IMR-90 (cell line): ENCODE measurements around the gene LRRC73. TPM values are rescaled to one million over a fixed set of nuclear protein-coding genes. Genes with fewer than 3 reads are reported as not detected.

Source experiments
- ATAC-seq: fragments of 200-7000 bp; cut with Tn5 transposase; 2 replicates; pipeline ENCODE4 v1.9.1; 2020; ENCODE audit warnings: low read depth, mild to moderate bottlenecking, moderate library complexity
- BruUV-seq: library from RNA; stranded (reverse); fragments of 400-500 nt; replicated peaks from 2 replicates; lab custom pipeline; 2021; lab: Mats Ljungman, UMichigan
- CTCF ChIA-PET: fragments of 300-600 bp; formaldehyde crosslinking; extraction: SDS; loops from one replicate; lab custom pipeline; 2021; ENCODE audit warnings: antibody characterized with exemption; lab: Yijun Ruan, JAX
- POLR2A ChIA-PET: fragments of 300-600 bp; sonication (Branson Sonifier 250); formaldehyde crosslinking; loops from one replicate; lab custom pipeline; 2022; ENCODE audit warnings: antibody characterized with exemption; ENCODE audit not compliant: unreplicated experiment; lab: Charles Lee
- DNase-seq: peaks from one replicate; pipeline ENCODE4 v3.0.0; 2013
- H2AFZ ChIP-seq: replicated peaks from 2 replicates; pipeline ENCODE3; 2013; ENCODE audit warnings: low read length, mild to moderate bottlenecking; ENCODE audit not compliant: poor library complexity
- H2AK5ac ChIP-seq: 2 replicates; pipeline ENCODE4 v1.6.1; 2013; ENCODE audit warnings: low read depth, low read length, inconsistent platforms
- H2AK9ac ChIP-seq: replicated peaks from 2 replicates; pipeline ENCODE3; 2013; ENCODE audit warnings: mild to moderate bottlenecking, low read depth, low read length, moderate library complexity; ENCODE audit not compliant: poor library complexity
- H2BK120ac ChIP-seq: 2 replicates; pipeline ENCODE4 v1.6.1; 2013; ENCODE audit warnings: low read depth, low read length, inconsistent platforms
- H2BK15ac ChIP-seq: 3 replicates; pipeline ENCODE4 v1.6.1; 2013; ENCODE audit warnings: low read depth, low read length, inconsistent platforms
- H2BK20ac ChIP-seq: 2 replicates; pipeline ENCODE4 v1.6.1; 2013; ENCODE audit warnings: low read depth, mild to moderate bottlenecking, inconsistent platforms, low read length, moderate library complexity
- H2BK5ac ChIP-seq: 2 replicates; pipeline ENCODE4 v1.6.1; 2013; ENCODE audit warnings: mild to moderate bottlenecking, low read depth, low read length, inconsistent platforms; ENCODE audit not compliant: poor library complexity, severe bottlenecking
- H3K14ac ChIP-seq: replicated peaks from 2 replicates; pipeline ENCODE4 v1.6.1; 2013; ENCODE audit warnings: low read depth, low read length, inconsistent platforms
- H3K18ac ChIP-seq: 2 replicates; pipeline ENCODE4 v1.6.1; 2013; ENCODE audit warnings: low read depth, low read length, control low read depth
- H3K23ac ChIP-seq: 2 replicates; pipeline ENCODE4 v1.6.1; 2013; ENCODE audit warnings: low read depth, low read length, inconsistent platforms
- H3K27ac ChIP-seq: 2 replicates; pipeline ENCODE4 v1.5.1; 2013; ENCODE audit warnings: mild to moderate bottlenecking, control low read depth, low read length; ENCODE audit not compliant: insufficient read depth
- H3K27me3 ChIP-seq: 2 replicates; pipeline ENCODE4 v1.6.1; 2013; ENCODE audit warnings: low read length; ENCODE audit not compliant: control insufficient read depth, insufficient read depth
- H3K36me3 ChIP-seq: 2 replicates; pipeline ENCODE4 v1.6.1; 2013; ENCODE audit warnings: low read length, mixed read lengths; ENCODE audit not compliant: control insufficient read depth, insufficient read depth
- H3K4ac ChIP-seq: 2 replicates; pipeline ENCODE4 v1.6.1; 2013; ENCODE audit warnings: low read depth, low read length, inconsistent platforms
- H3K4me1 ChIP-seq: 2 replicates; pipeline ENCODE4 v1.6.1; 2013; ENCODE audit warnings: low read length, mixed read lengths; ENCODE audit not compliant: control insufficient read depth, insufficient read depth
- H3K4me2 ChIP-seq: 2 replicates; pipeline ENCODE4 v1.6.1; 2013; ENCODE audit warnings: low read depth, mild to moderate bottlenecking, control low read depth, low read length, moderate library complexity
- H3K4me3 ChIP-seq: 2 replicates; pipeline ENCODE4 v1.5.1; 2013; ENCODE audit warnings: low read depth, mild to moderate bottlenecking, control low read depth, low read length, moderate library complexity; ENCODE audit not compliant: insufficient read depth
- H3K56ac ChIP-seq: 2 replicates; pipeline ENCODE4 v1.6.1; 2013; ENCODE audit warnings: low read length, inconsistent platforms; ENCODE audit not compliant: insufficient read depth; ENCODE audit errors: extremely low read depth
- H3K79me1 ChIP-seq, 2 experiments: 2 replicates each; pipeline ENCODE4 v1.6.1; 2013; ENCODE audit warnings: low read length in 2 of 2, inconsistent platforms in 1 of 2, low read depth in 1 of 2
- H3K9ac ChIP-seq: 2 replicates; pipeline ENCODE4 v1.6.1; 2013; ENCODE audit warnings: low read depth, low read length, control low read depth
- H3K9me1 ChIP-seq: 2 replicates; pipeline ENCODE4 v1.6.1; 2013; ENCODE audit warnings: low read length, inconsistent platforms; ENCODE audit not compliant: insufficient read depth
- H3K9me3 ChIP-seq: 2 replicates; pipeline ENCODE4 v1.6.1; 2013; ENCODE audit warnings: low read length; ENCODE audit not compliant: control insufficient read depth, insufficient read depth
- H4K20me1 ChIP-seq: 2 replicates; pipeline ENCODE4 v1.6.1; 2013; ENCODE audit warnings: low read length, inconsistent platforms; ENCODE audit not compliant: insufficient read depth
- H4K5ac ChIP-seq: 2 replicates; pipeline ENCODE4 v1.6.1; 2013; ENCODE audit warnings: mild to moderate bottlenecking, low read depth, low read length, control low read depth
- H4K8ac ChIP-seq, 2 experiments: 2 replicates each; pipeline ENCODE4 v1.6.1; 2013; ENCODE audit warnings: low read depth in 2 of 2, low read length in 2 of 2, control low read depth in 1 of 2, inconsistent platforms in 1 of 2
- H4K91ac ChIP-seq: 2 replicates; pipeline ENCODE4 v1.6.1; 2013; ENCODE audit warnings: low read depth, low read length, inconsistent platforms; ENCODE audit not compliant: insufficient read depth
- MXI1 ChIP-seq: IDR thresholded peaks from 2 replicates; pipeline ENCODE4 v1.6.1; 2012; ENCODE audit warnings: low read depth, mild to moderate bottlenecking, low read length, moderate library complexity, borderline replicate concordance
- WGBS, 2 experiments: methylation state at CpG; one replicate each; pipeline versions ENCODE4 v1.1.5 to v1.1.7; 2013; ENCODE audit warnings: missing lambda C conversion rate in 2 of 2; ENCODE audit not compliant: insufficient read length in 1 of 2; ENCODE audit errors: extremely low coverage in 2 of 2; 5-methylcytosine and 5-hydroxymethylcytosine counted together
- dilution Hi-C: fragments of 300-500 bp; cut with HindIII; formaldehyde crosslinking; loops from one replicate; pipeline ENCODE4 v1.14.3; 2018; ENCODE audit warnings: low sequenced_read_pairs; ENCODE audit not compliant: unreplicated experiment
- in situ Hi-C: fragments of 300-500 bp; cut with MboI; formaldehyde crosslinking; loops from 3 replicates; pipeline ENCODE4 v1.14.3; 2019; ENCODE audit warnings: low sequenced_read_pairs, inconsistent platforms, mixed read lengths
- intact Hi-C: fragments of 100-400 bp; cut with micrococcal nuclease; formaldehyde crosslinking; loops from 2 replicates; pipeline ENCODE4 v1.10.0; 2022
- polyA plus RNA-seq, 3 experiments: library from polyadenylated mRNA; depleted of rRNA; stranded (reverse); fragments of >200 nt; gene quantifications; 2 replicates each; pipeline ENCODE4 v1.2.3, GENCODE V29; 2012; ENCODE audit warnings: low replicate concordance in 1 of 3
- total RNA-seq: library from RNA; depleted of rRNA; stranded (reverse); fragments of >200 nt; gene quantifications from 2 replicates; pipeline ENCODE4 v1.2.3, GENCODE V29; 2012

LRRC73 gene
- total and polyA plus RNA-seq, 2 of the 4 experiments (the other 2 are of a cell fraction) = under 0.01 to 0.31 TPM

DNA sequence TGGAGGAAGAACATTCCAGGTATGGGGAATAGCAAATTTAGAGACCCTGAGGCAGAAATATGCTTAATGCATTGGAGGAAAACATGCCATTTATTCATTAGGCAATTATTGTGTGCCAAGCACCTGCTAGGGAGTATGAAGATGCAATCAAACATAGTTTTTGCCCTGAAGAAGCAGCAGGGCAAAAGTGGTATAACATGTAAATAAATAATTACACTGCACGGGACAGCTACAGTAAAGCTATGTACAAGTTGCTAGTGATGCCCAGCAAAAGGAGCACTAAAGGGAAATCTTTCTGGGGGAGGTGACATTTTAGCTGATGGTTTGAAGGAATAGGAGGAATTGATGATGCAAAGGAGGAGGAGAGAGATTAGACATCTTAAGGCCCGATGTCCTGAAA lies 33.4 kb downstream of the LRRC73 start:
- H3K4ac ChIP-seq = peak overlapping the region; percentile 30; the same call in 1 of the 2 replicates
- no peak overlapping the region; the same call in 1 of the 2 replicates for H3K18ac ChIP-seq
- 0 out of 2 replicates have a peak overlapping the region, but pooled peaks have one; percentile 1 for H2BK120ac ChIP-seq
- peak overlapping the region; percentile 85 to 92 for H4K8ac ChIP-seq
- intact Hi-C loops (loop anchor here (1.0 kb wide), 2 partner anchors 16 to 40 kb away; no protein-coding TSS in a partner anchor), in situ Hi-C loops (no loop called here), dilution Hi-C loops (no loop called here)
- no peak overlapping the region for H2BK15ac ChIP-seq
- H2BK5ac ChIP-seq = no peak overlapping the region
- no peak for TF ChIP-seq MXI1
- peaks cover 24 to 37% of the 10 kb centered on the region in 2 experiments for H3K79me1 ChIP-seq
- peak overlapping the region; percentile 53; the same call in 1 of the 2 replicates for H3K9ac ChIP-seq
- peak overlapping the region; percentile 92 for H4K5ac ChIP-seq
- H3K4me3 ChIP-seq = peak overlapping the region; percentile 66
- peak overlapping the region; percentile 3; the same call in 1 of the 2 replicates for H3K23ac ChIP-seq
- no peak overlapping the region for H4K91ac ChIP-seq
- peaks cover 21% of the 10 kb centered on the region for H3K9me1 ChIP-seq
- H3K27me3 ChIP-seq = no peaks in the 10 kb centered on the region
- H3K27ac ChIP-seq = no peak overlapping the region
- H3K4me2 ChIP-seq = peak overlapping the region; percentile 82
- peak overlapping the region; percentile 89 for H2AFZ ChIP-seq
- peaks cover 3% of the 10 kb centered on the region; the same call in 1 of the 2 replicates for H4K20me1 ChIP-seq
- H3K36me3 ChIP-seq = no peaks in the 10 kb centered on the region
- DNase-seq = no peak
- peak overlapping the region; percentile 1; the same call in 1 of the 2 replicates for H2AK5ac ChIP-seq
- H3K4me1 ChIP-seq = peaks cover 7% of the 10 kb centered on the region
- H3K56ac ChIP-seq = peak overlapping the region; percentile 43; the same call in 1 of the 2 replicates
- no peak overlapping the region for H2BK20ac ChIP-seq
- no peak overlapping the region for H2AK9ac ChIP-seq
- peak overlapping the region; percentile 86 for H3K14ac ChIP-seq
- ChIA-PET POLR2A (no interaction called here), CTCF (no interaction called here)
- H3K9me3 ChIP-seq = no peaks in the 10 kb centered on the region
- BruUV-seq = no TSS peak
- no CpG with 5 or more reads among the region's 2 CpGs for WGBS, 2 experiments
- no peak for ATAC-seq
